Natural killer cell (primary cell): ENCODE measurements around the gene F2RL1. TPM values are rescaled to one million over a fixed set of nuclear protein-coding genes. Genes with fewer than 3 reads are reported as not detected.

Source experiments
- ATAC-seq, 3 donors: fragments of 150-1000 bp in 2 of 3; fragments of 200-7000 bp in 1 of 3; cut with Tn5 transposase; 1 replicate in 1 of 3; 2 replicates in 2 of 3; pipeline ENCODE4 v1.10.0; 2021; ENCODE audit warnings: mild to moderate bottlenecking in 2 of 3, moderate library complexity in 2 of 3
- DNase-seq, 2 donors: peaks; one replicate each; pipeline versions ENCODE4 v3.0.0 to v3.0.0-alpha.2; 2013 to 2021; ENCODE audit warnings: mixed read lengths in 1 of 2
- H3K27ac ChIP-seq: one replicate; pipeline ENCODE4 v1.5.1; 2013; ENCODE audit warnings: mild to moderate bottlenecking, low read length
- H3K27me3 ChIP-seq: one replicate; pipeline ENCODE4 v1.6.1; 2013; ENCODE audit warnings: low read length; ENCODE audit not compliant: control insufficient read depth, insufficient read depth
- H3K36me3 ChIP-seq: one replicate; pipeline ENCODE4 v1.6.1; 2013; ENCODE audit warnings: low read length; ENCODE audit not compliant: control insufficient read depth, insufficient read depth
- H3K4me1 ChIP-seq: one replicate; pipeline ENCODE4 v1.6.1; 2013; ENCODE audit warnings: low read length; ENCODE audit not compliant: control insufficient read depth, insufficient read depth
- H3K4me3 ChIP-seq: one replicate; pipeline ENCODE4 v1.5.1; 2013; ENCODE audit warnings: low read length
- H3K9me3 ChIP-seq: one replicate; pipeline ENCODE4 v1.6.1; 2013; ENCODE audit warnings: low read length; ENCODE audit not compliant: control insufficient read depth, insufficient read depth
- H3K27ac Mint-ChIP-seq, 2 donors: one replicate each; pipeline ENCODE4 v1.8.0; 2022; ENCODE audit warnings: mild to moderate bottlenecking in 2 of 2, mixed read lengths in 2 of 2, moderate library complexity in 1 of 2
- H3K27me3 Mint-ChIP-seq, 2 donors: one replicate each; pipeline ENCODE4 v1.8.0; 2022; ENCODE audit warnings: low read depth in 2 of 2, mixed read lengths in 2 of 2
- H3K36me3 Mint-ChIP-seq: one replicate; pipeline ENCODE4 v1.8.0; 2022; ENCODE audit warnings: mixed read lengths
- H3K4me1 Mint-ChIP-seq, 2 donors: one replicate each; pipeline ENCODE4 v1.8.0; 2022; ENCODE audit warnings: mixed read lengths in 2 of 2
- H3K4me3 Mint-ChIP-seq: one replicate; pipeline ENCODE4 v1.8.0; 2022; ENCODE audit warnings: mild to moderate bottlenecking, moderate library complexity, mixed read lengths
- H3K9me3 Mint-ChIP-seq, 2 donors: one replicate each; pipeline ENCODE4 v1.8.0; 2022; ENCODE audit warnings: mixed read lengths in 2 of 2
- WGBS: methylation state at CpG from one replicate; pipeline ENCODE4 v1.1.7; 2013; ENCODE audit warnings: missing lambda C conversion rate; ENCODE audit not compliant: insufficient coverage; 5-methylcytosine and 5-hydroxymethylcytosine counted together
- intact Hi-C: fragments of 100-400 bp; cut with micrococcal nuclease; formaldehyde crosslinking; loops from one replicate; pipeline ENCODE4 v1.14.2; 2022
- total RNA-seq, 4 donors: library from RNA; stranded (reverse); fragments of 120-200 nt in 1 of 4; gene quantifications; one replicate each; pipeline versions ENCODE4 v1.2.3 to v1.2.4, GENCODE V29; 2013 to 2022
- TF ChIP-seq, protein P1 (sequence below): fragments of 200-600 bp; IDR thresholded peaks from one replicate; pipeline ENCODE4 v1.8.0; 2022; ENCODE audit warnings: antibody characterized with exemption

The F2RL1 gene
- total RNA-seq, 3 donors from 2014 or later (not counting 1 experiment from before 2014, with no cell fraction given) = 0.29 to 0.35 TPM; not detected in 1

DNA sequence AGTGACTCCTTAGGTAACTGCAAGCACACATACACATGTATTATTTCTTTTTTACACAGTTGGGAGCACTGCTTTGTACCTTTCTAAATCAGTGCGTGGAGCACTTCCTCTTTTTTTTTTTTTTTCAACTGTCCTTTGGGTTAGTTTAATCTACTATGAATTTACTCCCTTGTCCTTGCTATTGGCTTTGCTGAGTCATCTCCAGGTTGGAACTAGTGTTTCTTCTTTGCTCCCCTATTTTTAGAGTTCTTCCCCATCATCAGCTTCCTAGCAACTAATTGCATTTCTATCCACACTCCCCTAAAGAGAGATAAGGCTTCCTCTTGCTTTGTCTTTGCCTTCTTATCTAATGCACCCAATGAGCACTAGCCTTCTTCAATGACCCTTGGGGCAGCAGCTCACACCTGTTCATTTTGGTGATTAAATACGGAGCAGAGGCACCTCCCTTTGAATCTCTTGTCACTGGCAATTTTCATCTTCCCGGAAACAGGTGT is 55.3 kb downstream of the F2RL1 start:
- DNase-seq (no peak), ATAC-seq (no peak)
- no peak overlapping the region for H3K4me3 Mint-ChIP-seq
- H3K27me3 Mint-ChIP-seq = peaks cover 0 to 3% of the 10 kb centered on the region in 2 donors
- Histone ChIP-seq H3K36me3 (no peaks in the 10 kb centered on the region), H3K27me3 (no peaks in the 10 kb centered on the region), H3K27ac (no peak overlapping the region), H3K4me3 (no peak overlapping the region), H3K4me1 (no peaks in the 10 kb centered on the region), H3K9me3 (no peaks in the 10 kb centered on the region)
- TF ChIP-seq, protein P1, sequence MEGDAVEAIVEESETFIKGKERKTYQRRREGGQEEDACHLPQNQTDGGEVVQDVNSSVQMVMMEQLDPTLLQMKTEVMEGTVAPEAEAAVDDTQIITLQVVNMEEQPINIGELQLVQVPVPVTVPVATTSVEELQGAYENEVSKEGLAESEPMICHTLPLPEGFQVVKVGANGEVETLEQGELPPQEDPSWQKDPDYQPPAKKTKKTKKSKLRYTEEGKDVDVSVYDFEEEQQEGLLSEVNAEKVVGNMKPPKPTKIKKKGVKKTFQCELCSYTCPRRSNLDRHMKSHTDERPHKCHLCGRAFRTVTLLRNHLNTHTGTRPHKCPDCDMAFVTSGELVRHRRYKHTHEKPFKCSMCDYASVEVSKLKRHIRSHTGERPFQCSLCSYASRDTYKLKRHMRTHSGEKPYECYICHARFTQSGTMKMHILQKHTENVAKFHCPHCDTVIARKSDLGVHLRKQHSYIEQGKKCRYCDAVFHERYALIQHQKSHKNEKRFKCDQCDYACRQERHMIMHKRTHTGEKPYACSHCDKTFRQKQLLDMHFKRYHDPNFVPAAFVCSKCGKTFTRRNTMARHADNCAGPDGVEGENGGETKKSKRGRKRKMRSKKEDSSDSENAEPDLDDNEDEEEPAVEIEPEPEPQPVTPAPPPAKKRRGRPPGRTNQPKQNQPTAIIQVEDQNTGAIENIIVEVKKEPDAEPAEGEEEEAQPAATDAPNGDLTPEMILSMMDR = no peak
- intact Hi-C loops = no loop called here
- no peak overlapping the region for H3K27ac Mint-ChIP-seq
- H3K4me1 Mint-ChIP-seq = no peaks in the 10 kb centered on the region
- no peaks in the 10 kb centered on the region for H3K9me3 Mint-ChIP-seq
- 53% methylated on average over 3 of the region's 3 CpGs for WGBS
- H3K36me3 Mint-ChIP-seq = no peaks in the 10 kb centered on the region

Other genes starting within 250 kb of the F2RL1 start
- not detected for gene F2RL2, start 195.6 kb upstream of the F2RL1 start, total RNA-seq
- 10 to 100 TPM; 43.2 to 53.9 (median 50.1) TPM for gene F2R, start 102.9 kb upstream of the F2RL1 start, total RNA-seq
- 1 to 10 TPM in 1 of 3 donors, under 1 TPM in 2; 0.60 to 3.3 (median 0.91) TPM for gene S100Z, start 31.0 kb downstream of the F2RL1 start, total RNA-seq
- gene CRHBP, start 134.0 kb downstream of the F2RL1 start, total RNA-seq = under 1 TPM in 2 of 3 donors, not detected in 1; 0.31 to 0.84 TPM
- 10 to 100 TPM; 13.0 to 22.6 (median 15.0) TPM for gene AGGF1, start 211.4 kb downstream of the F2RL1 start, total RNA-seq